Esophagus muscularis mucosa (tissue), 2 donors: ENCODE measurements around the gene UCP2.

Experiments used
- EP300 ChIP-seq: sonication (generic); formaldehyde crosslinking; IDR thresholded peaks from one replicate; pipeline ENCODE4 v1.6.1; 2017; ENCODE audit warnings: antibody characterized with exemption
- POLR2A ChIP-seq: fragments of 450-650 bp; IDR thresholded peaks from one replicate; pipeline ENCODE4 v1.6.1; 2017; ENCODE audit warnings: antibody characterized with exemption, moderate library complexity, mild to moderate bottlenecking, low read depth

- TF ChIP-seq POLR2A (no peak), EP300 (no peak)
Measured at GRCh38 chr11:73977856-73978519, 4.7 kb downstream of the UCP2 start.
